Liver (tissue), 3 donors: ENCODE results near the gene TCF12.

ENCODE experiments used
- CTCF ChIP-seq: fragments of 150-350 bp; IDR thresholded peaks from 2 replicates; pipeline ENCODE4 v1.5.1; 2017; ENCODE audit warnings: improper control_type of control experiment, low read depth, low read length; ENCODE audit not compliant: missing input control
- EGR1 ChIP-seq, 2 donors: IDR thresholded peaks; 2 replicates each; pipeline ENCODE4 v1.6.1; 2016 to 2018; ENCODE audit warnings: antibody characterized with exemption in 2 of 2, low read depth in 2 of 2
- MAX ChIP-seq: IDR thresholded peaks from 2 replicates; pipeline ENCODE4 v1.6.1; 2016; ENCODE audit warnings: antibody characterized with exemption
- NR2F2 ChIP-seq: IDR thresholded peaks from 2 replicates; pipeline ENCODE4 v1.6.1; 2016; ENCODE audit warnings: antibody characterized with exemption
- RAD21 ChIP-seq, 2 donors: IDR thresholded peaks; 2 replicates each; pipeline ENCODE4 v1.6.1; 2016; ENCODE audit warnings: antibody characterized with exemption in 2 of 2, mild to moderate bottlenecking in 2 of 2
- YY1 ChIP-seq: IDR thresholded peaks from 2 replicates; pipeline ENCODE4 v1.6.1; 2016; ENCODE audit warnings: antibody characterized with exemption, mild to moderate bottlenecking
- donor health status: healthy.
- donor health status: healthy.

GRCh38 chr15:57165992-57166391 is 247.5 kb downstream of the TCF12 start:
- no peak for TF ChIP-seq CTCF
- no peak for TF ChIP-seq RAD21 (IDR thresholded peaks at IDR 0.05)
- TF ChIP-seq NR2F2, result no peak
- no peak for TF ChIP-seq MAX
- TF ChIP-seq EGR1 (IDR thresholded peaks at IDR 0.05; ENCODE audit: low read depth in 2 of 2), result no peak
- TF ChIP-seq YY1, result no peak
